Measurements from ENCODE around the gene FOXRED2.
"Not testable (repeated sequence)": the region's sequence is repeated elsewhere in the genome, so short reads cannot be mapped to it uniquely, and the experiment has no call there.

The FOXRED2 gene

GRCh38 chr22:36467946-36468345 is 38.9 kb downstream of the FOXRED2 start:
- no peak for DNase-seq

- no peak for DNase-seq
Observed at GRCh38 chr22:36467042-36467810, 39.6 kb downstream of the FOXRED2 start.

- DNase-seq = no peak
Observed at GRCh38 chr22:36466258-36466657, 40.6 kb downstream of the FOXRED2 start.

- DNase-seq = no peak
Observed at GRCh38 chr22:36465232-36466021, 41.4 kb downstream of the FOXRED2 start.

- DNase-seq = no peak
Observed at GRCh38 chr22:36464715-36465231, 42.1 kb downstream of the FOXRED2 start.

GRCh38 chr22:36463783-36464184 is 43.1 kb downstream of the FOXRED2 start:
- no peak for DNase-seq

DNA sequence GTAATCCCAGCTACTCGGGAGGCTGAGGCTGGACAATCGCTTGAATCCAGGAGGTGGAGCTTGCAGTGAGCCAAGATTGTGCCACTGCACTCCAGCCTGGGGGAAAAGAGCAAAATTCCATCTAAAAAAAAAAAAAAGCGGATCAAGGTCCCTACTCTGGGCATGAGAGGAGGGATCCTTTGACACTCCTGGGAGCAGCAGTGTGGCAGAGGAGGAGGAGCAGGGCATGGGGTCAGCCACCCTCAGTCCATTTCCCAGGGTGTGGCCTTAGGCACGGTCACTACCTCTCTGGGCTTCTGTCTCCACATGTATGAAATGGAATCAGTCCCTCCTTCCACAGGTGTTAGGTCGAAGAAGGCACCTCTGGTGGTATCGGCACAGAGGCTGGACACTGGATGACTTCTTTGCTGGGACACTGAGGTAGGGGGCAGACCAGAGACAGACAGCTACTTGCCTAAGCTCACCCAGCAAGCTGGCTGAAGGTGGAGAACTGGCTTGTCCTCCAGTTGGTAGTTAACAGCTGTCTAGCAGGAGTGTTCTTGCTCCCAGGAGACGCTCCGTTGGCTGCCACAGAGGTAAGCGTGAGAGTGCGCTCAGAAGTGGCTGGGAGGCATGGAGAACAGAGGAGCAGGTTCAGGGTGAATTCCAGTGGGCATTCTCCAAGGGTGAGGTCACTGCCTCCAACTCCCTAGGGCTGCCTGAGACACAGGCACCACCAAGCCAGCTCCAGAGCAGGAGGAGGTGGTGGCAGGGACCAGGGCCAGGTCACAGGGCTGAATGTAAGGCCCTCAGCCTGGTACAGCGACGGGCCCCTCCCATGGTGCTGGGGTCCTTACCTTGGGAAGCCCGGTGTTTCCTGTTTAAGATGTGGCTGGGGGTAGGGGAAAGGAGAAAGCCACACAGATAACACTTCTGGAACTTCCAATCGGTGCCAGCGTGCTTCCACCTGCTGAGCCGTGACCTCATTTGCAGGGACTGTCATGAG is 44.9 kb downstream of the FOXRED2 start:
- peak; percentile 65 for DNase-seq

DNA sequence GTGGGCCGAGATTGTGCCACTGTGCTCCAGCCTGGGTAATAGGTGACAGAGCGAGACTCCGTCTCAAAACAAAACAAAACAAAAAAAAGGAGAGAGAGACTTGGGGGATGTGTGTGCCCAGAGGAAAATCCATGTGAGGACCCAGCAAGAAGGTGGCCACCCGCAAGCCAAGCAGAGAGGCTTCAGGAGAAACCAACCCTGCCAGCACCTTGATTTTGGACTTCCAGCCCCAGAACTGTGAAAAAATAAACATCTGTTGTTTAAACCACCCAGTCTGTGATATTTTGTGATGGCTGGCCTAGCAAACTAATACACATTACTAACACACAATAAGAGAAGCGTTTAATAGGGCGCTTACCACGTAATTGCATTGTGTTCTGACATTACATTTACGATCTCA is 46.6 kb downstream of the FOXRED2 start:
- DNase-seq = no peak

GRCh38 chr22:36457688-36458450 is 49.0 kb downstream of the FOXRED2 start:
- DNase-seq = no peak

- no peak for DNase-seq
Observed at GRCh38 chr22:36456464-36456845, 50.4 kb downstream of the FOXRED2 start.

- DNase-seq = no peak
Observed at GRCh38 chr22:36455571-36456463, 51.0 kb downstream of the FOXRED2 start.

GRCh38 chr22:36454916-36455570 is 51.8 kb downstream of the FOXRED2 start:
- peak; percentile 73 for DNase-seq

- no peak for DNase-seq
Observed at GRCh38 chr22:36453855-36454378, 52.9 kb downstream of the FOXRED2 start.

- DNase-seq = not testable (repeated sequence)
Observed at GRCh38 chr22:36452978-36453607, 53.7 kb downstream of the FOXRED2 start.

DNA sequence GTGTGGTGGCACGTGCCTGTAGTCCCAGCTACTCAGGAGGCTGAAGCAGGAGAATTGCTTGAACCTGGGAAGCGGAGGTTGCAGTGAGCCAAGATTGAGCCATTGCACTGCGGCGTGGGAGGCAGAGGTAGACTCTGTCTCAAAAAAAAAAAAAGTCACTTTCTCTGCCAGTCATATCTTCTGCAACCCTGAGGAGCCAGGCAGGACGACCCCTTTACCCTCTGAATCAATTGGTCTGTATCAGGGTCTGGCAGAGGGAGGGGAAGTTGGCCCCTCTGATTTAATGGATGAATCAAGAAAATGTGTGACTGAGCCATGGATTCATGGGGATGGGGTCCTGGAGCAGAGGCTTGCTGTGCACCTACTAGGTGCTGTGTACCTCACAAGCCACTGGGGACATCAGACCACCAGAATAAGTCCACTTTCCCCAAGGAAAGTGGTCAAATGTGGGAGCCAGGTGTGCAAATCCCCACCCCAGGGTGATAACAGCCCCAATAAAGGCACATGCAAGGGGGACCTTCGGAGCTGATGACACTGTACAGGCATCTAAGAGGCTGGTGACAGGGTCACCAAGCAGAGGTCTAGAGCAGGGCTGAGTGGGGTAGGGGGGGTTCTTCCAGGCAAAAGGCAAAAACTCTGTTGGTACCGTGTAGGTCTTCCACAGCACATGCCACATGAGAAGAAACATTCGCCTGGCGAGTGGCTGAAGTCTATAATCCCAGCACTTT is 54.4 kb downstream of the FOXRED2 start:
- no peak for DNase-seq

- DNase-seq = not testable (repeated sequence)
Observed at GRCh38 chr22:36450923-36451322, 55.9 kb downstream of the FOXRED2 start.

GRCh38 chr22:36449596-36450175 is 57.2 kb downstream of the FOXRED2 start:
- no peak for DNase-seq

GRCh38 chr22:36447632-36448031 is 59.2 kb downstream of the FOXRED2 start:
- DNase-seq = no peak

All from NCI-H2107 (cell line).